HT-29 (cell line): Measurements from ENCODE around the gene SNX24. TPM values are rescaled to one million over a fixed set of nuclear protein-coding genes. Genes with fewer than 3 reads are reported as not detected.
A peak's percentile ranks its signal among the peaks of the same experiment; 100 is the strongest.

Experiments
- DNase-seq: peaks from one replicate; pipeline ENCODE4 v3.0.0-alpha.2; 2015; ENCODE audit warnings: low spot score
- small RNA-seq: library from RNA; depleted of rRNA; stranded (forward); fragments of <200 nt; gene quantifications from one replicate; pipeline ENCODE3, GENCODE V24; 2014
- total RNA-seq: library from RNA; depleted of rRNA; stranded (reverse); fragments of >200 nt; shearing (Covaris generic); gene quantifications from 2 replicates; pipeline ENCODE4 v1.2.3, GENCODE V29; 2014; rRNA removed

The SNX24 gene
- total RNA-seq, 1 experiment from 2014 or later: 0.99 TPM

DNA sequence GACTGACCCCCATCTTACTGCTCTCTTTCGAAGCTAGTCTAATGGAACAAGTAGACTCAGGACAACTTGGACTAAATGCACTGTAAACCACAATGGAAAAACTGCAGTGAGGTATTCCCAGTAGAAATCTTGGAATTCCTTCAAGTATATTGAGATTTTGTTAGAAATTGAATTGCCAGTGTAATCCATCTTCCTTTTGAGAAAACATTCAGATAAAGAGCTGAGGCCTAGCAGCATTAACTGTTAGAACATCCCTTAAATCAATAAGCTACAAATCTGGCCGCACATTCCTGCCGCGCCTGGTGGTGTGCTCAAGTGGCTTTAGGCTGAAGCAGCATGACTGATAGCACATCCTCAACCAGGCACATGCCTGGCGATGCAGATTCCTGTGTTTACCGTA is 161.8 kb downstream of the SNX24 start:
- no peak for DNase-seq

DNA sequence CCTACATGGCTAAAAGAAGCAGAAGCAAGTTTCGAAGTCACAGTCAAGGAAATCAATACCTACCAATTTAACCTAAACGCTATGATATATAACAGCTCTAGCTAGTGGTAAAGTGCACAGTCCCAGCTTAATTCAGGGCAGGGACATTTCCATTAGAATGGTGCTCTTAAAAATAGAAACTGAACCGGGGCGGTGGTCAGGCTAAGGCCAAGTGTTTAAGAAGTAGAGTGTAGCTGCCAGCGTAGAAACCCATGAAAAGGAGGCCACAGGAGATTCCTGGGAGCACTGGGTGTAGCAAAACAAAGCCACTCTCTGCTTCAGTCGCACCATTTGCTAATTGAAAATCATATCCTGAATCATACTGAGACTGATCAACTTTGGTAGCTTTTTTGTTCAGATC is 162.3 kb downstream of the SNX24 start:
- no peak for DNase-seq

DNA sequence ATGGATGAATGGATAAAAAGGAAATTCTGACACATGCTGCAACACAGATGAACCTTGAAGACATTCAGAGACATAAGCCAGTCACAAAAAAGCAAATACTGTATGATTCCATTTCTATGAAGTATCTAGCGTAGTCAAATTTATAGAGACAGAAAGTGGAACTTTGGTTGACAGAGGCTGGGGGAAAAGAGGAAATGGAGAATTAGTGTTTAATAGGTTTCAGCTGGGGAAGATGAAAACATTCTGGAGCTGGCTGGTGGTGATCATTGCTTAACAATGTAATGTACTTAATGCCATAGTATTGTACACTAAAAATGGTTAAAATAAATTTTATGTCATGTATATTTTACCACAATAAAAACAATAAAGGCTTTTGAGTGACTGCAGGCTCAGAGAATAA is 166.9 kb downstream of the SNX24 start:
- DNase-seq: no peak

- DNase-seq: peak; percentile 18
Measured at GRCh38 chr5:123014689-123015088, 169.3 kb downstream of the SNX24 start.

DNA sequence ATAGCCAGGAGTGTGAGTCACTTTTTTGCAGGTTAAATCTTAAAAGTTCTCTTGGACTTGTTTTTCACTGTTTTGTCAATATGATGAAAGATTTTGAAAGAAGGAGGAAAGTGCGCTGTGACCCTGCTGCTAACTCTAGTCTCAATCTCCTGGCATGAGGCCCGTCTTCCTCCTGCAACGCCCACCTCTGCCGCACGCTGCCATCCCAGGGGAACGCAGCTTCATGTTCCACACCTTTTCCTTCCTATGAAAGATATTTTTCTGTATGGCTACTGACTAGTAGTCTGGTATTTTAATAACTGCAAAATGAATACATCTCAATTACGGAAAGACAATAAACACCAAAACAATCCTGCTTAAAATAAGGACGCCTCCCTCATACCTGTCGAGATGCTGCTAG is 182.8 kb downstream of the SNX24 start:
- no peak for DNase-seq

GRCh38 chr5:123033157-123033671 is 187.8 kb downstream of the SNX24 start:
- no peak for DNase-seq

DNA sequence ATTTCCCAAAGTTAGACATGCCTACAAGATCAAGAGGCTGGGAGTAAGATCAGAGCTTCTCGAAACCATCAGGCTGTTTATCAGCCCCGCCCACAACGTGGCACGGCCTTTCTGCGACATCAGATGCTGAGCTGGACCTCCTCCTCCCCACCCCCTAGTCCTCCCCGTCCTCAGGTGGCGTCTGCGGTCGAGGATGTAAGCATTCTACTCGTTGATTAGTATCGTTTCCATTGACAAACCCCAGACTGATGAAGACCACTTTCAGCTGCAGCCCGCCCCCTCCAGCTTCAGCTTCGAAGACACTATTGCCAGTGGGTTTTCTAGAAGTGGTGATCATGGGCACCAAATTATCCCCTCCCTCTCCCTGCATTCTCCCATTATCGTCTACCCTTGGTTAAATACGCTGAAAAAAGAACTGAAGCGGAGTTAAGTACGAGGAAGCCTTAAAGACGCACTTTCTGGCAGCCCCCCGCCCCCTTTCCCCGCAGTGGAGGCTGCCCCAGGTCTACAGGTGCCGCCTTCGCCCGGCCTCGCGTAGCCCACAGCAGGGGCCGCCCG is 190.0 kb downstream of the SNX24 start:
- DNase-seq: peak; percentile 79

DNA sequence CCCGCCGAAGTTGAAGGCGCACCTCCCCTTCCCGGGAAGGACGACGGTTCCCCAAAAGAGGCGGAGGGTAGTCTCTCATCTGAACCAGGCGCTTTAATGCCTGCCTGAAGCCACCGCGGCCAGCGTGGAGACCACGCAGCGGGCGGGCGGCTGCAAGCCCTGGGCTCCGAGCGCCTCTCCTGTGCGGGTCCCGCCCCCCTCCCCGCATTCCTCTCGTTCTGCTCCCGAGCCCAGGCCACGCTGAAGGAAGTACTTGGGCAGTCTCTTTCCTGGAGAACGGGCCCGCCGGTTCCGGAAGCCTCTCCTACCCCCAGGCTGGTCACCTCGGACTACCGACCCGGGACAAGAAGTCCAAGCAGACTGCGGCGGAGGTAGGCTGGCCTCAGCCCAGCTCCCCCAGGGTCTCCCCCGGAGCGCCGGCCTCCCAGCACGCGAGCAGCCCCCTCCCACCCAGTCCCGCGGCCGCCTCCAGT is 190.5 kb downstream of the SNX24 start:
- peak; percentile 58 for DNase-seq

DNA sequence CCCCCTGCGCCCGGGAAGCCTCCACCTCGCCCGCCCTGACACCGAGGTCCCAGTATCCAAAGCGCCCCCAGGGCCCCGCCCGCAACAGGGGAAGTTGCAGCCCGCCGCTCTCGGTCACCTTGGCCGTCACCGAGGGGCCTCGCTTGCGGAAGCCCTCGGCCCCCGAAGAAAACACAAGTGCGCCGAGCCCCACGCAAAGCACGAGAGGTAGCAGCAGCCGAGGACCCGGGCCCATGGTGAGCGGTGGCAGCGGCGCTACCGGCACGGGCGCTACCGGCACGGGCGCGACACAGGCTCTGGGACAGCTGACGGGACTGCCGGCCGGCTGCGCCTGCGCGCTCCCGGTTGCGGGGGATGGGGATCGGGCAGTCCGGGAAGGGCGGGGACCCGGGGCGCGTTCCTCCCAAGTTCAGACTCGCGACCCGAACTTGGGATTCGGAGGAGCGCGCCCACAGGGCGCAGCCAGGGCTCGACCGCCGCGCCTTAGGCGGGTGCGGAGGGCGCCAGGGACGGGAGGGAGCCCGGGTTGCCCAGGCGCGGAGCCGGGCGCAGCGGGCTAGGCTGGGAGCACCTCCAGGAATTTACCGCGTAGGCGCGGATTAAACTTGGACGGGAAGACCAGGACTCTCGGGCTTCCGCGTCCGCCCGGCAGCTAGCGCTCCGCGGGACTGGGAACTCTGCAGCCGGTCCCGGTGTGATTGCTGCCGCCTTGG is 191.1 kb downstream of the SNX24 start, which contains the start of gene PPIC:
Gene PPIC (minus strand): TSS at position 335 of the 713 bp plus-strand sequence. CDS start 100 bp downstream, at position 235.
- DNase-seq: peak; percentile 89

DNA sequence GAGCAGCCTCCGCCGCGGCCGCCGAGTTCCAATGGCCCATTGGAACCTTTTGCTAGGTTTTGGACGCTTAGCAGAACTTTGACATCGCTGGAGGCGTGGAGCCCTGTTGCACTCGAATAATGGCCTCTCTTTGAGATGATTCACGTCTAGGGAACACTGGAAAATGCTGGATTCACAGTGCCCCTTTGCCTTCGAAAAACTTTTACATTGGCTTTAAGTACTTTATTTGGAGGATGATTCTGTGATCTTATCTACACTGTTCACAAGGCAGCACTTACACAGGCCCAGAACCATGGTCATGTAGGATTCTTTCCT is 191.6 kb downstream of the SNX24 start:
- DNase-seq: no peak

- no peak for DNase-seq
Measured at GRCh38 chr5:123039673-123040072, 194.3 kb downstream of the SNX24 start.

GRCh38 chr5:123044926-123045617 is 199.7 kb downstream of the SNX24 start:
- no peak for DNase-seq

DNA sequence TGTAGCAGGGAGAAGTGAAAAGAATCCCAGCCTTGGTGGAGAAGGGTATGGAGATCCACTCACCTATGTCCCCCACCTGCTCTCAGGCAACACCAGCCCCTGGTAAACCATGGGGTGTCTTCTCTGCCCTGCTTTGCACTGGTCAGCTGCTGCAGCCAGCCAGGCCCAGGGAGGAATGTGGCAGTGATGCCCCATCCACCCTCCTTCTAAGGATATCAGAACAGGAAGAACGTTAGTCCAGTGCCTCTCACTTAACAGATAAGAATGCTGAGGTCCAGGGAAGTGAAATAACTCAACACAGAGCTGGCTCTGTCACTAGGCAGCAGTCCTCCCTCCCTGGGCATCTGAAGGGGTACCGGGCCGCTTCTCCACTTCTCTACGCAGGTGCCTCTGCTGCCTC is 200.8 kb downstream of the SNX24 start:
- no peak for DNase-seq

GRCh38 chr5:123047706-123048105 is 202.3 kb downstream of the SNX24 start:
- no peak for DNase-seq

DNA sequence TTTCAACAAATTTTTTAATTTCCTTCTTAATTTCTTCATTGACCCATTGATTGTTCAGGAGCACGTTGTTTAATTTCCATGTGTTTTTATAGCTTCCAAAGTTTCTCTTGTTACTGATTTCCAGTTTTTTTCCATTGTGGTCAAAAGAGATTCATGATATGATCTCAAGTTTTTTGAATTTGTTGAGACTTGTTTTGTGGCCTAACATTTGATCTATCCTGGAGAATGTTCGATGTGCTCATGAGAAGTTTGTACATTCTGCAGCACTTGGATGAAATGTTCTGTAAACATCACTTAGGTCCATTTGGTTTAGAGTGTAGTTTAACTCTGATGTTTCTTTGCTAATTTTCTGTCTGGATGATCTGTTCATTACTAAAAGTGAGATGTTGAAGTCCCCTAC is 205.8 kb downstream of the SNX24 start:
- no peak for DNase-seq

Small RNA genes within 50 kb of the gene (small RNA-seq; reads per million reads assigned to genes)
- not detected for gene RN7SL689P

Other genes starting within 250 kb of the SNX24 start
- 18.2 and 22.0 TPM in 2 replicates for gene SNX2, start 70.5 kb upstream of the SNX24 start, total RNA-seq
- 23.3 and 26.3 TPM in 2 replicates for gene PPIC, start 191.1 kb downstream of the SNX24 start, total RNA-seq
- not detected in 2 replicates for gene PRDM6, start 243.6 kb downstream of the SNX24 start, total RNA-seq